GM21529 (cell line): Measurements from ENCODE around the gene SORBS2.

Source experiments
- ATAC-seq: cut with Tn5 transposase; IDR thresholded peaks from one replicate; pipeline ENCODE4 v1.9.1; 2021; ENCODE audit not compliant: unreplicated experiment

Gene SORBS2

GRCh38 chr4:185803022-185803421 is 9.0 kb downstream of the SORBS2 start:
- no peak for ATAC-seq

DNA sequence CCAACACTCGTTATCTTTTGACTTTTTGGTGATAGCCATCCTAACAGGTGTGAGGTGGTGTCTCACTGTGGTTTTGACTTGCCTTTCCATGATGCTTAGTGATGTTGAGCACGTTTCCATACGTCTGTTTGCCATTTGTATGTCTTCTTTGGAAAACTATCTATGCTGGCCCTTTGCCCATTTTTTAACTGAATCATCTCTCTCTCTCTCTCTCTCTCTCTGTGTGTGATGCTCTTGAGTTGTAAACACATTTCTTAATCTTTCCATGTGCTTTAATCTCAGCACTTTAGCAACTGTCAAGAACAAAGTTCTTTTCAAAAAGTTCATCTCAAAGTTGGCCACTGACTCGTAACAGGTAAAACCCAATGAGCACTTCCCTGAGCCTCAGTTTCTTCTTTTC is 10.5 kb downstream of the SORBS2 start:
- no peak for ATAC-seq

DNA sequence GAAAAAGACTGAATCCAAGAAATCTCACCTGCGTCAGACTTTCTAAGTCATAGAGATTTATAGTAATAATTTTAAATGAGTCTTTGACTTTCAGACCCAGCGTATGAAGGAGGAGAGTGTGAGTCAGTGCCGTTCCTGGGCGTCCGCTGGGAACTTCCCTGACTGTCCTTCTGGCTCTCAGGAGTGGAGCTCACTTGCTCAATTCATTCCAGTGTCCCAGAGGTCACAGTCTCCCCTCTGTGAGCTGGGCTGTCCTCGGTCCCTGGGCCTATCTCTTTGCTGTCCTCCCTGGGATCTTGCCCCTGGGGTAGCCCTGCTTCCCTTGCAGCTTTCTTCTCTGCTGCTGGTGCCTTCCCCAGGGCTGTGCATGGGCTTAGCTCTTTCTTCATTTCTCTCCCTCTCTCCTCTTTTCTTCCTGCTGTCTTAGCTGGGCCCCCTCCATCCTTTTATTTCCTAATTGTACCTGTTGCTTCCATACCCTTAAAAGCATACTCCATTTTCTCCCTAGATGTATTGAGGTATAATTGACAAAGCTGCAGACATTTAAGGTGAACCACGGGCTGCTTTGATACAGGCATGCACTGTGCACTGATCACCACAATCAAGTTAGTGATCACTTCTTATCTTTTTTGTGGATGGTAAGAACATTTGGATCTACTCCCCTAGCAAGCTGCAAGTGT is 11.6 kb downstream of the SORBS2 start:
- no peak for ATAC-seq

- ATAC-seq, result no peak
Measured at GRCh38 chr4:185799442-185799841, 12.6 kb downstream of the SORBS2 start.

- ATAC-seq, result no peak
Measured at GRCh38 chr4:185797596-185798338, 14.2 kb downstream of the SORBS2 start.

DNA sequence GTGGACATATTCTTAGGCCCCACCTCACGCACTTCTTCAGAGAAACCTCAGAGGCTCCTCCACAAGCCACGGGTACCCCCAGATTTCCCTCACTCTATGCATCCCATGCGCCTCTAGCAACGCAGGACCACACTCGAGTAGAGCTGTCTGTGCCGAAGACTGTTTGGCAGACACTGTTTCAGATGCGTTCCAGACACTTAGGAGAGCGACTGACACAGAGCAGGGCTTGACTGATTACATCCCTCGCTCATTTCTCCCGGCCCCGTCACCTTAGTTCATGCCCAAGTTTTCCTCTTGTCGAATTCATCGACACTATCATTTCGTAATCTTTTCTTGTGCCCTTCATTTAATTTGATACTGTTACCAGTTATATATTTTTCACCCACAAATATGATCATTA is 15.0 kb downstream of the SORBS2 start:
- ATAC-seq, result no peak

- no peak for ATAC-seq
Measured at GRCh38 chr4:185796176-185796575, 15.8 kb downstream of the SORBS2 start.

DNA sequence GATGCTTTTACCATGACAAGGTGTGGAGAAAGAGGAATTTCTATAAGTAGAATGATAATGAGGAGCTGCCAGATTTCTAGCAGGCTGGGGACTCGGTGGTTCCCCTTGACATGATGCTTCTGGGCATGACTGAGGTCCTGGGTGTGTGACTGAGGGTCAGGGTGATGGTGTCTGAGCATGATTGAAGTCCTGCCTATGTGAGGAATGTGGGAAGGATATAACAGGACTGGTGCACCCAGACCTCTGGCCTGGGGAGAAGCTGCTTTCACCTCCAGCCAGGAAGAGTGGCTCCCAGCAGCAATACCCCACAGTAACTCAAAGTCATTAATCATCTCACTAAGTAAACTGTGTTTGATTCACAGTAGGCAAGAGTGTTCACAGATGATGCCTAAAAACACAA is 17.4 kb downstream of the SORBS2 start:
- ATAC-seq, result no peak

GRCh38 chr4:185793716-185794115 is 18.3 kb downstream of the SORBS2 start:
- no peak for ATAC-seq

- ATAC-seq, result no peak
Measured at GRCh38 chr4:185793116-185793485, 18.9 kb downstream of the SORBS2 start.

- ATAC-seq, result no peak
Measured at GRCh38 chr4:185792384-185793115, 19.4 kb downstream of the SORBS2 start.

- no peak for ATAC-seq
Measured at GRCh38 chr4:185787926-185788679, 23.9 kb downstream of the SORBS2 start.

GRCh38 chr4:185786422-185786821 is 25.6 kb downstream of the SORBS2 start:
- no peak for ATAC-seq

- ATAC-seq, result no peak
Measured at GRCh38 chr4:185783574-185783973, 28.4 kb downstream of the SORBS2 start.

GRCh38 chr4:185782523-185782922 is 29.5 kb downstream of the SORBS2 start:
- ATAC-seq, result no peak

GRCh38 chr4:185781555-185782215 is 30.3 kb downstream of the SORBS2 start:
- ATAC-seq, result no peak

DNA sequence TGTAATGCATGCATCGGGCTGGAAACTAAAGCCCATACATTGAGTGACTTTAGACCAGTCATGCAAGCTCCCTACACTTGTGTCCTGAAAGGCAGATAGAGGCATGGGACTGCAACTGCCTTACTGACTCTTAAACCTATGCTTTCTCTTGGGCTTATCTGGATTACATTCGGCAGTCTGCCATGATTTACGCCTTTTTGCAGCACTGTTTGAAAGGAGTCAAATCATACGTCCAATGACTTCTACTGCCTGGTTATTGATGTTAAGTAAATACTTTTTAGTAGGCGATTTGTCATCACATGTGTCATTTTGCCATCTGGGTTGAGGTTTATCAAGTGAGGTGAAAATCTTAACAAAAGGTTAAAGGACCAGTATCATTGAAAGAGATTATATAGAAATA is 31.5 kb downstream of the SORBS2 start:
- ATAC-seq, result no peak

- ATAC-seq, result no peak
Measured at GRCh38 chr4:185779517-185779916, 32.5 kb downstream of the SORBS2 start.

DNA sequence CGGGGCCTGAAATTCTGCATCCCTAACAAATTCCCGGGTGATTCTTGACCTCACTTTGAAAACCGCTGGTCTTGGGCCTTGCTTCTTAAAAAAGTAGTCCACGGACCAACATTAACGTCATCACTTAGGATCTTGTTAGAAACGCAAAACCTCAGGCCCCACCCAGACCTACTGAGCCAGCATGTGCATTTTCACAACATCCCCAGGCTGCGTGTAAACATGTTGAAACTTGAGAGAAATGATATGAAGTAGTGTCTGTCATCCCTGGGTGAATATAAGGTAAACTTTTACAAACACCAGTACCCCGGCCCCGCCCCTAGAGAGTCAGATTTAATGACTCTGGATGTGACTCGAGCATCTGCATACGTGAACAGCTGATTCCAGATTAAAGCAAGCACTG is 33.7 kb downstream of the SORBS2 start:
- no peak for ATAC-seq

DNA sequence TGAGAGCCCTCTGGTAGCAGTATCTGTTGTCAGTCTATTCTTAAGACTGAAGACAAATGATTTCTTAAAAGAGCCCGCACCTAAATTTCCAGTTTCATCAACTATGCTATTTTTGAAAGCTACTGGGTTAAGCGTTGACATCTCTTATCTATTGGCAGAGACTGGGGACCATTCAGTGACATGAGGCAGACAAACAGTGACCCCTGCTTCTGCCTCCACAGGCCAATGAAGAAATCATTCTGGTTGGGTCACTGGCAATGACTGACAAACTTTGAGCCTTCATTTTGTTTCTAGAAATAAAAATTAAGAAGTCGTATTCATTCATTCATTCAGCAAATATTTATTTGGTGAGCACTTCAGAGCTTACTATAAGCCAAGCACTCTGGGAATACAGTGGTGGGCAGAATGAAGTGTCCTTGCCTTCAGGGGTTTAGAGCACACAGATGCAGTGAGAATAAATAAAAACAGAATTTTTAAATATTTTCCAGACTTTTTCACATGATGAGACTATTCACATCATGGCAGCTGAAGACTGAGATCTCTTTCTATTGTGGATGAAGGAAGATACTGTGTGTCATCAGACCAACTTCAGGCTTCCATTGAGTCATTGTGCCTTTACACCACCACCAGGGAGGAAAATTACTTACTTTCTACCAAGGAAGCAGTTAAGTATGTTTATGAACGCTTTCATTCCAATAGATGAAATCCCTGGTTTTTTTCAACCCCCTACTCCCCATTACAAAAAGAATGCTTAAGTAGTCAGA is 36.0 kb downstream of the SORBS2 start:
- ATAC-seq, result no peak
